Suppressor macrophage treated with lipopolysaccharide for 4 hours (primary cell): ENCODE measurements around the gene TRERF1.

ENCODE experiments used
- DNase-seq: peaks from one replicate; pipeline ENCODE4 v3.0.0-alpha.2; 2020

The TRERF1 gene

DNA sequence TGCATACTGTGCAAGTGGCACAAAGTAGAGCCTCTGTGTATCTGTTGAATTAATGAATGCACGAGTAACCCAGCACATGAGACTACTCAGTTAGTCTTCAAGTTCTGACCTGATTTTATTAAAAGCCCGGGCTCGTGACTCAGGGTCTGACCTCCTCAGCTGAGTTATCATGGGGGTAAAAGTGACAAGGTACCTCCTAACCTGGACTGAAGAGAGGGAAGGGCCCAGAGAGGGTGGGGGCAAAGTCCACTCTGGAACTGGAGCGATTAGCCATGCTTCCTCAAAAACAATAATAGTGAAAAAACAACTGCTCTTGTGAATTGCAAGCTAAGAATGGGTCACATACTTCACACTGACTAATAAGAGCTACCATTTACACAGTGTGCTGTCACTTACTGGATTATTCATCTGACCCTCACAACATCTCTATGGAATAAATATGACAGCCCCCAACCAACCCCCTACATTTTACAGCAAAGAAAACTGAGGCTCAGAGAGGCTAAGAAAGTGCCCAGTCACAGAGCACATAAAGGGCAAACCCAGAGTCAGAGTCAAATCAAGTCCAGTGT is 26.7 kb downstream of the TRERF1 start:
- DNase-seq = no peak

DNA sequence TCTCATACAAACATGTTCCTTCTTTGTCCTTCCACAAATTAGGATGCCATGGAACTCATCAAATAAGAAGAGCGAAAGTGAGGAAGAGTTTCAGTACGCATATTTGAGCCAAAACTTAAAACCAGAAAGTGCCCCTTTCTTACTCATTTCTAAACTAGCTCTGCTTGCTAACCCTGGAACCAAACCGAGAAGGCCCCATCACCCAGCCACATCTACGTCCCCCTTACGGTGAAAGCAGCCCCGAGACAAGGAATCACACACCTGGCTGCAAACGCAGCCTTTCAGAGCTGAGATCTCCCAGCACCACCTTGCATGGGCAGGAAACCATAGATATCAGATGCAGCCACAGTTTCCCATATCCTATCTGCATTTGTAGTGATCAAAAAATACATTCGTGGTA is 28.5 kb downstream of the TRERF1 start:
- DNase-seq = no peak

DNA sequence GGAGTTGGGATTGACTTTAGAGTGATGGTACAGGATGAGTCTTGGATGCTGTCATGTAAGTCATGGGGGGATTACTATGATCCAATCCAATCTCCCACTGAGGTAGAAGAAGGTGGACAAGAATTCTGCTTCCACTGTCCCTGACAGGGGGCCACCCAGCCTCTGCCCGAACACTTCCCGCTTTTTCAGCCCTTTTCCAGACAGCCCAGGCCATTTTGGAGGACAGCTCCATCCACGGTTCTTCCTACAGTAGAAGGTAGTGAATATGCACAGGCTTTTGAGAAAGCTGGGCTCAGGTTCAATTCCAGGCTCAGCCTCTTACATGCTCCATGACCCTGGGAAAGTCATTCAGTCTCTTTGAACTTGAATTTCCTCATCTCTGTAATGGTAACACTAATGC is 31.0 kb downstream of the TRERF1 start:
- DNase-seq = no peak

DNA sequence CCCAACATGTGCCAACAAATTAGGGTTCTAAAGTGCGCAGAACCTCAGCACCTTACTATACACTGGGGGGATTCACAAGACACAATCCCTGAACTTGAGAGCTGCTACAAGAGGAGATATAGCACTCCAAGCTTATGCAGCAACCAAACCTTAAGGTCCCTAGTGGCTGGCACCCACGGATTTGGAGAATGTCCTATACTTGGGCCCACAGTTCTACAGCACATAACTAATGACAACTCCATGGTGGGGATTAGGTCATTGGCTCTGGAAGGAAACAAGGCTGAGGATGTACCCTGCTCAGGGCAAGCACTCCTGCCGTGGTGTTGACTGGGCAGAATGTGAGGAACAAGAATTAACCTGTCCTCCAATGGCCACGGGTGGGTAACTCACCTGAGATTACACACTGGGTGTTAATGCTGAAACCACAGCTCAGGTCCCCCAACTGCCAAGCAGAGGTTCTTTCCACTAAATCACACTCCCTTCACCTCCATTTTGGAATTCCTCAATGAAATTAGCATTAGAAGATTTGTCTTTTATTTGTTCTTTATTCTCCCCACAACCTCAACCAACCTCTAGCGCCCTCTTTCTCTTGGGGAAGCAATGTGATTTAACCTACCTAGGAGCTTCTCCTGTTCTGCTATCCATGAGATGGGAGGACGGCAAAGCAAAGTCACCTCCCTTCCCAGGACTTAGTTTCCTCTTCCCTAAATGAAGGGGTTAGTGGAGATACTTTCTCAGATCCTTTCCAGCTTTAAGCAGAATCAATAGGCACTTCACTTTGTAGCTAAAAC is 32.0 kb downstream of the TRERF1 start:
- DNase-seq = no peak

DNA sequence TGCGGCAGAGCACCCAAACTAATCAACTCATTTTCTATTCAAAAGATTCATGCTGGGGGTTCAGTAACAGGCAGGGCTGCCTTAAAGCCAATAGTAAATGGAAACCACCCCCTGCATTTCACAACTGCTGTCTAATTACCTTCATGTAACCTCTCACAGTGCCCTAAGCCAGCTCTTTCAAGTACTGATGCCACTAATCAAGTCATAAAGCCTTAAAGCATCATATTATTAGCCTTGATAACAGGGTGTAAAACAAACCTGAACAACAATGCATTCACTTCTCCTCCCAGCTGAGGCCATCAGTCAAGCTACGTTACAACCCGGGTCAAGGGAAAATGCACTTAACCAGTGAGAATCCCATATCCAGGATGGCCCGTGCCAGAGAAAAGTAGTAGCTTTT is 33.0 kb downstream of the TRERF1 start:
- no peak for DNase-seq

DNA sequence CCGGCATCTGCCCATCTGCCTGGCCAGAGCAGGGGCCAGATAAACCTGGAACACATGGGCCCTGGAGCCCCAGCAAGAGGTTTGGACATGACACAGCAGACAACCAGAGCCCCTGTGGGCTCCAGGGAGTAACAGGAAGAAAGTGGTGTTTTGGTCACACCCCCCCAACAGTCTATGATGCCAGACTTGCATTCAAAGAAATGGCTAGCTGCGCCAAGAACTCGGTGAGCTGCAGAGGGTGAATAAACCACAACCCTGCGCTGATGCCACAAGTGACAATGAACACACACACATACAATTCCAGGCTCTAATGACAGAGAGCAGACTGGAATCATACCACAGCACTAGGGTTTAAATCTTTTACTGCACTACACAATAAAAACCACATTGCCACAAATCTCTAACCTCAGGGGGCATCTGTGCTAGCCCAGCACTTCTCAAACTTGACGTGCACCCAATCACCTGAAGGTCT is 34.0 kb downstream of the TRERF1 start:
- DNase-seq = no peak

DNA sequence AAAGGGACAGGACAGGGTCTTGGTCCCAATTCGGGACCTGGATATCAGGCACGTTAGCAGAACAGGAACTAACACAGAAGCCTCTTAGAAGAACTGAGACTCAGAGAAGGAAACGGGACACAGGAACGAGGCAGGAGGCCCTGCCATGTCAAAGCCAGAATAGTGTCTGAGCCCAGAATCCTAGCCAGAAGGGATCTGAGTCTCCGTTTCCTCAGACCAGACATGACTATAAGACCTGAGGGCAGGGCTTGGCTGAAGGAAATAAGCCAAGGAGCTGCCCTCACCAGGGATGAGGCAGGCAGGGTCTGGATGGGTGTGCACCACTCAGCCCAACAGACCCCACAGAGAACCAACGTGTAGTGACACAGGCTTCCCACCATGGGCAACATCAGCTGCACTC is 40.3 kb downstream of the TRERF1 start:
- DNase-seq = peak; percentile 49

DNA sequence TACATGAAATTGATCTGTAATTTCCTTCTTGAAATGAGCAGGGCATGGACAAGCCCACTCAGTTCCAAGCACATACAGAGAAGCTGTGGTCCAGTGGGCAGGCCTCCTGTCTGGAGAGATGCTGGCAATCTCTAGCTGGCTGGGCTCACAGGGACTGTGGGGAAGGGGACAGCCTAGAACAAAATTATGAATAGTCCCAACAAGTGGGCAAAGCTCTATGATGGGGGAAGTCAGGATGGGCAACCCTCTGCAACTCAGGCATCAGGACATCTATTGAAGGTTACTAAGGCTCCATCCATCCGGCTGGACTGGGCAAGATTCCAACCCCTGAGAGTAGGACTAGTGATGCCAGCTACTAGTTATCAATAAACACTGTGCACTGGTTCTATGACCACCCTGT is 40.9 kb downstream of the TRERF1 start:
- DNase-seq = no peak

DNA sequence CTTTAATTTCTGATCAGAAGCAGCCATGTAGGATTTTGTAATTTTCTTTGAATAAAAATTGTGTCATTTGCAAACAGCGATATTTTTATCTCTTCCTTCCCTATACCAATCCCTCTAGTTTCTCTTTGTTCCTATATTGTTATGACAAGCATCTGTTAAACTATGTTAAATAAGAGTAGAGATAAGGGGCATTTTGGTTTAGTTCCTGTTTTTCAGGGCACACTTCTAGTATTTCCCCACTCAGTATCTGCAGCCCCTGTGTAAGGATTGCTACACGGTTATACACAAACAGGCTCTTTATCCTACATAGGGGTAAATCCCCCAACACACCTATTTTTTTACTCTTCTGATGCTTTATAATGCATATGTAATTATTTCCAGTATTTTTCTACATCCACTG is 42.1 kb downstream of the TRERF1 start:
- peak; percentile 56 for DNase-seq

DNA sequence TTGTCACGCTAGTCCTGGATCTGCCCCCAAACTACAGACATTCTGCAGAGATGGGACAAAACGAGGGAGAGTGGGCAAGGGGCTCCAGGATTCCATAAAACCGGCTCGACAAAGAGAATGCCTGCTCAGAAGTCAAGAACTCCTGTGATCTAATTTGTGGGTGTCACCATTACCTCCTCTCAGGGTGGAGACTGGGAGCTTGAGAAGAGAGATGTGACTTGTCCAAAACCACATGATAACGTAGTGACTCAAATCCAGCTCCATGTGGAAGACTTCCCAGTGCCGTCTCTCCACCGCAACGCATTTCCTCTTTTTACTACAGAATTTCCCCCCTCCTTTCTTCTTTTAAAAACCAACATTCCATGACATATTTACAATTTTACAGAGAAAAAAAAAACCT is 44.3 kb downstream of the TRERF1 start:
- peak; percentile 86 for DNase-seq

DNA sequence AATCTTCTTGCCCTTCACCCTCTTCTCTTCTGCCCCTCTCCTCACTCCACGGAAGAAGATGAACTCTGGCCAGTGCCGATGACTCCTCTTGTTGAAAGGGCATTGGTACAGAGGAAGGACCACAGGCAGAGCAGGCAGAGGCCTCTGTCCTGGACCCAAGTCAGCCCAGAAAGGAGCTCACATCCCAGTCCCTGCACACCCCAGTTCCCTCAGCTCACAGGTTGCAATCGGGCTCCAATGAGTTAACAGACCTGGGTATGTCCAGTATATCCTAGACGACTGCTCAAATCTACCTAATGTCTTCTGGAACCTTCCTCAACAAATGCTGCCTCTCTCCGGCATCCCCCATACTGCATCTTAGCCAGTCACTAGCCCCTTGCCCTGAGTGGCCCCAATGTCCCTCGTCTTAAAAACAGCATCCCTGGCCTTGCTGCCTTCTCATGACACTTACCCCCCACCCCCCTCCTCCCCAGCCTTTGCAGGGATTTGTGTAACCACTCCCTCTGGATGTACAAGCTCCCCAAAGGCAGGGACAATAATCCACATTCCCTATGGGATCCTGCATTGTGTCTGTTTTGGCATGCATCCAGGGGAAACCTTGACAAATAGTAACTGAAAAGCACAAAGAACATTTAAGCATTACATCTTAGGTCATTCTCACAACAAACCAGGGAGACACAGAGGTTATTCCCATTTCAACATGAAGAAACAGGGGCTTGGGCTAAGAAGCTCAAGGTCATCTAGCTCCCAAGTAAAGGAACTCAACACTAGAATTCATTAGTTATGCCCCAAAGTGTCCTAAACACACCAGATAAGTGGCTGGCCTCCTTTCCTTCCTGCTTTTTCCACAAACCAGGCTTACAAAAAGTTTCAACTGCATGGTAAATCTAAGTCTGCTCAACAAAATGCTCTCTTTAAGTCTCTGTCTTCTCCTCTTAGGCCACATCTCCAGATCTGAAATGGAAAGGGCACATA is 45.1 kb downstream of the TRERF1 start:
- DNase-seq = no peak

DNA sequence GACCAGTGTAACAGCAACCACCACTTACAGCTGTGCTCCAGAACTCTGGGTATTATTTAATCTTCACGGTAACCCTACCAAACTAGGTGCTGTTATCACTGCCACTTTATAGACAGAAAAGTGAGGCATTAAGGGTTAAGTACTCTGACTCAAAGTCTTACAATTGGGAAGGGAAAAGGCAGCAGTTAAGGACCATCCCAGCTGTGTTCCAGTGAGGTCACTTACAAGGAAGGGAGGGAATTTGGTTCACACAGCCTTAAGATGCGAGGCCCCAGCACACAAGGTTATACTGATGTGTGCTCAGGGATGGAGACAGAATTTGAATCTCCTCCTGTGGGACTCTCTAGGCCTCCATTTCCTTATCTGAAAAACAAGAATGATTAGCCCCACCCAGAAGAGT is 46.7 kb downstream of the TRERF1 start:
- no peak for DNase-seq

DNA sequence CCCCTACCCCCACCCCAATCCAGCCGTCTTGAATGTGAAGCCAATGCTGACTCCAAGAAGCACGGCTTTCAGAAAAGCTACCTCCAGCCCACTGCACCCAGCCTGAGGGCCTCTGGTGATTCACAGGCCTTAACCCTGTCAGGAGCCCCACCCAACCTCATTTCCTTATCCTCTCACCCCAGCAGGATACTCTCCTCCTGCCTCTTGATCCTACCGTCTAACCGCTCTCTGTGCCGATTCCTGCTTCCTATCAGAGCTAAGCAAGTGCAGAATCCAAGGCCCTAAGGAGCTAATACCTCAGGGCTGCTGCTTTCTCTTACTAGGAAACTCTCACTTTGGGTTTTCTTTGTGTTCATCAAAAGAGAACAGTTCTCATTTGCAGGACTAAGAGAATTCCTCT is 47.2 kb downstream of the TRERF1 start:
- peak; percentile 62 for DNase-seq

DNA sequence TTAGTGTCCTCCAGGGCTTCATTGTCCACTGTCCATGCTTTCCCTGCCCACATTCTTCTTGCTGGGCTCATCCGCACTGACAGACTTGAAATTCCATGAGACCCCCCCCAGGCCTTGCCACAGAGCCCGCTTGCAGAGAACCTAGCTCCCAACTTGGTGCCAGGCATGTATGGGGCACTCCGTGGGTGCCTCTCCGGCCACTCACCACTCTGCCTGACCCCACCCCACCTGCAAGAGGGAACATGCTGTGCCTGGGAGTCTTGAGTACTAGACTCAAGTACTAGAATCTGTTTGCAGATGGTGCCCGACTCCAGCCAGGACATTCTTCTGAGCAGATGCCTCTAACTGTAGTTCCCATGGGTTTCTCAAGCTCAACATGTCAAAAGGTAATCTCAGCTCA is 47.9 kb downstream of the TRERF1 start:
- DNase-seq = no peak

DNA sequence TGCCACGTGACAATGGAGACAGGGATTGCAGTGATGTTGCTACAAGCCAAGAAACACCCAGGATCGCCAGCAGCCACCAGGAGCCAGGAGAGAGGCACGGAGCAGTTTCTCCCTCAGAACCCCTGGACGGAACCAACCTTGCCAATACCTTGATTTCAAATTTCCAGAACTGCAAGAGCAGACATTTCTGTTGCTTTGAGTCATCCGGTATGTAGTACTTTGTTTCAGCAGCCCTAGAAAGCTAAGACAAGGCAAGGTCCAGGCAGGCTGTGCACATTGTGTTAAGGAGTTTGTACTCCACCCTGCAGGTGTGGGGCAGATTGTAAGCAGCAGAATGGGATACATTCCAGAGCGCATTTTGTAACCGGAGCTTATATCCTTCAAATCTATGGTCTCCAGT is 48.3 kb downstream of the TRERF1 start:
- no peak for DNase-seq

DNA sequence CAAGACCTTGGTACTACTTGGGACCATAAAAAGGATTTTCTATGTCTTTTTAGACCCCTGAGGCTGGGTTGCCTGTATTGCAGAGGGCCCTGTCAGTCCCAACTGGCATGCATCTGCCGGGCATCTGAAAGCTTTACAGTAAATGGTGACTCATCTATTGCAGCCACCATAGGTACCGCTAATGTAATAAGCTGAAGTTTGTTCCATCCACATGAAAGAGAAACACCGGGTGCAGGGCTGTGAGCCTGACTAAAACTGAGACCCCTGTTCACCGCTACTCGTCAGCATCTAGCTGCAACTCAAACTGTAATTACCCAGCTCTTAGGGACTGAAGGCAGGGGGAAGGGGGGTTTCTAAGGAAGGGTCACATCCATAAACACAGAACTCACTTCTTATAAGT is 49.5 kb downstream of the TRERF1 start:
- peak; percentile 38 for DNase-seq

DNA sequence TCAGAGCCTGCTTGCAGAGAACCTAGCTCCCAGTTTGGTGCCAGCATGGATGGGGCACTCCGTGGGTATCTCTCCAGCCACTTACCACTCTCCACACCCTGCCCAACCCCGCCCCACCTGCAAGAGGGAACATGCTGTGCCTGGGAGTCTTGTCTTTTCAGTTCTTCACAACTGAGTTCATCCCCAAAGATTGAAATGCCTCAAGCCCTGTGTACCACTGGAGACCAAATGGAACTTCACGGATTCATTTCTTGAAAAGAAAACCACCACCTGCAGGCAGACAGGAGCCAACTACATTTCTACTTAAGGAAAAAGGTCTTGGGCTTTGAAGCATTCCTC is 50.1 kb downstream of the TRERF1 start:
- DNase-seq = no peak

DNA sequence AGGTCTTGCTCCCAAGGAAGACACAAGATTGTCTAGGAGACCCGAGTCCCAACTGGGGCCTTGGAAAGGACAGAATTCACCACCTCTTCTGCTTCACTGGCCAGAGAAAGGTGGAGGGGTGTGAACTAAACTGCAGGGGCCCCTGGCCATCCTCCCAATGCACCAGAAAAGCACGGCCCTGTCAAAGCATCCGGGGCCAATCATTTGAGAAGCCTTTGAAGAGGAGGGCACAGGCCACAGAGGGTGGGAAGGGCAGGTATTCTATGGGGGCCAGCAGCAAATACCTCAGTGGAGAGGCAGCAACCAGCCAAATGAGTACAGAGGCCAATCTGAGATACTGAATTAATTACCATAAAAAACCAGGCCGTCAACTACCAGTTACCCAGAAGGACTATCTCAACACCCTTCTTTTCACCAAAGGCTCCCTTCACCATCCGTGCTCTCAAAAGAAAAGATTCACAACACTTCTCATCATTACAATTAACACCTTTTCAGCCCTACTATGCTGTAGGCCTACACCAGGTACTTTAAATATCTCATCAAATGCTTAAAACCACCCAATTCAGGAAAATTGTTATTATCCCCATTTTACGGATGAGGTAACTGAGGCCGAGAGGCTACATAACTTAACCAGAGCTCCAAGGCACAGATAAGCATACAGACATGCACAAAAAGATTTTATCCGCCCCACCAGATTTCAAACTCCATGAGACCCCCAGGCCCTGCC is 50.7 kb downstream of the TRERF1 start:
- DNase-seq = no peak

DNA sequence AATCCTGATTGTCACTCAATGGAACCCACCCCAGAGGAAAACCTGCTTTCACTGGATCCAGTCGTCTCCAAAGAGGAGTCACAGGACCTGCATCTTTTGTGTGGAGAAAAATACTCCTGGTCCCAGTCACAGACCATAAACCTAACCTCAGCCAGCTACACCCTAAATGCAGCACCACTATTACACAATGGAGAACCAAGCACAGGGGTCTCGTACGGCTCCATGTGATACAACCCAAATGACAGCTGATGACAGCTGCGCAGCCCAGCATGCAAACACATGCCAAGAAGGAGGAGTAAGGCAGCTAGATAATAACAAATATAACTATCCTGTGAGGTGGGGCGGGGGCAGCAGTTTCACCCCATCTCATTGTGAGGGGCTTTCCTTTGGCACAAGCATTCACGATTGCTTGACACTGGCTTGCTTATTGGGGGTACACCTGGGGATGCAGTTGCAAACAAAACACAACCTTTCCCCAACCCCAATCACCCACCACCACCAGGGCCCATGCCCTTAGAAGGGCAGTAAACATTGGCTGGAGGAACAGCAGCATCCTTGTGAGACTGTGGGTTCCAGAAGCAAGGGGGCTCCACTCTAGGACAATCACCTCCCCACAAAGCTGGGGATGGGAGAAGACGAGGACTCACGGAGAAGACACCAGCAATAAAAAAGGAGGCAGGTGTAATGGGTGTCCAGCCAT is 51.5 kb downstream of the TRERF1 start:
- DNase-seq = no peak

DNA sequence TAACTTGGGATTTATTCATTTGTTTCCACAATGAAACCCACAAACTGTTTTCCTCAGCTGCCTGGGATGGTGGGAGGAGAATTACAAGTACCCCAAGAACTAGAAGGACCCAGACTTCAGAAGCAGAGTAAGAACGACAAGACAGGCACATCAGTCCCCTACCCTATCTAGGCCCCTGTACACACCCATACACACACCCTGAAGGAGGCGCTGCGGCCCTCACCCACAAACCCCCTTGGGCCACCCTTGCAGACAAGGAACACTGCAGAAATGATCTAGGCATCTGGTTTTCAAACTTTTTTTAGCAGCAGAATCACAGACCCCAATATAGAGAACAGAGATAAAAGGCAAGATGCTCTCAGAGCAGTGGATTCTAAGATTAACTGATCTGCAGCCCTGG is 55.0 kb downstream of the TRERF1 start:
- DNase-seq = no peak

DNA sequence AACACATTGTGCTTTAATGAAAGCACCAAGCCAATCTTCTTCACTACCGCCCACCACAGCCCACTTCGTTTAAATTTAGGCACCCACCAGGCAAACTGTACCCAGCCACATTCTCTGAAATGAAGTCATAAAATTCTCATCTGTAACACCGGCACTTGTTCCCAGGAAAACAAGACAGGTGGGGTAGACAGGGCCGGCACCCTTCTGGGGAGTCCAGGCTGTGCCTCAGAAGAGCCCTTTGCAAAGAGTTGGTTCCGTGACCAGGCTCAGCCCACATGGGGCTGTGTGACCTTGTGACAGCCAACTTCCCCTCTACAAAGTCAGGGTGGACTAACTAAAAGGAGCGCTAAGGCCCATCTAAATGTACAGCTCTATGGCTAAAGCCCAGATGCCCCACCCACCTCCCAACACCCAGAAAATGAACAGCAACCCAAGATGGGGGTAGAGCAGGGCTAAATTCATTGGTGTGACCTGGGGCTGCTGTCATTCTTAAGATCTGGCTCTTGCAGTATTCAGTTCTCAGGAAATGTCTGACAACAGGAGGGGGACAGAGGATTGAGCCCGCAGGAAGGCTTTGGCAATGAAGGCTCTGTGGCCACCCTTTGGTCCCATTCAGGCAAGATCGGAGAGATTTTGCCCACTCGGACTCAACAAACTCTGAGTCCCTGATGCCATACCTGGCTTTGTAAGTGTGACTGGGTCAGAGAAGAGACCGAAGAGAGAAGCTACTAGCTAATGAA is 56.7 kb downstream of the TRERF1 start:
- DNase-seq = peak; percentile 61

DNA sequence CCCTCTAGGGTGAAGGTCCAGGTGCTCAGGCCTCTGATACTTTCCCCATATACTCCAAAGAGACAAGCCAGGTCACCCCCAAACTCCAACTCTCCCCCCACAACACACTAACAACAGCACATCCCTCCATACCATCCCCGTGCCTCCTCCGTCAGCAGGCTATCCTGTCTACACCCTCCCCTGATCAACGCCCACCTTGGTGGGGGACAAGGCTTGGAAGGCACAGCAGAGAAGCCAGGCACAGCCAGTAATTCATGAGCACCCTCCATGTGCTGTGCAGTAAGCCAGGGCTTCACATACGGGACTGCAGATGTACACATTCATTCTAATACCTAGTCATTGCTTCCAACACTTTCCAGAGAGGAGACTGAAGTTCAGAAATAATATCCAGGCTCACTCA is 57.6 kb downstream of the TRERF1 start:
- no peak for DNase-seq
